GM18526 (cell line): ENCODE measurements around the gene SFRP4.

Source experiments
- POLR2A ChIP-seq: IDR thresholded peaks from 3 replicates; pipeline ENCODE4 v1.6.1; 2011; ENCODE audit not compliant: insufficient read length; ENCODE audit errors: extremely low read depth

Gene SFRP4

GRCh38 chr7:37930226-37930948 is 13.8 kb upstream of the SFRP4 start:
- TF ChIP-seq POLR2A, result no peak

- TF ChIP-seq POLR2A, result no peak
Measured at GRCh38 chr7:37928878-37929277, 12.3 kb upstream of the SFRP4 start.

DNA sequence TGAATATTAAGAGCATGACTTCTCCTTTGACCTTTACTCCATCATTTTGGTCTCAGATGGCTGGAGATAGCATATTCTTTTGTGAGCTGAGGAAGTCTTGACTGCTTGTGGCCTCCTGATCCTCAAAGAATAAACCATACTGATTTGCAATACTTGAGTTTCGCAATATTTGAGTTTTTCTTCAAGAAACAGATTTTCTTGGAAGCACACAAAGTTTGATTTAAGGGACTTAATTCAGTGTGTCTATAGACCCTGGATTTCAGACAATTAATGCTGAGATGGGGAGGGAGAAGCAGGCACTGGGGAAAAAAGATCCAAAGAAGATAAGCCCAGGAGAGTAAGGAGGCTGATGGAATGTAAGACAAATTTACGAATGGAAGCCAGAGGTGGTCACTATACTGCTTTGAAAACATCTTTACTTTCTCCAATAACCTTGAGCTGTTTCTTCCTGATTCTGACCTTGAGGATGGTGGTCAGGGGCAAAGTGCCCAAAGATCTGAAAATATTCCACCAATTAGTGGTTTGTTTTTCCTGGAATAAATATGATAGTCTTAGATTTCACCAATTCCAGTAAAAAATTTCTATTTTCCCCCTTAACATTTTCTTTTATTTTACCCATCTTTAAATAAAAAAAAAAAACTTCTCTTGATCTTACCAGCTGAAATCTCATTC is 11.3 kb upstream of the SFRP4 start:
- TF ChIP-seq POLR2A, result no peak

- TF ChIP-seq POLR2A, result no peak
Measured at GRCh38 chr7:37925620-37926019, 9.0 kb upstream of the SFRP4 start.

DNA sequence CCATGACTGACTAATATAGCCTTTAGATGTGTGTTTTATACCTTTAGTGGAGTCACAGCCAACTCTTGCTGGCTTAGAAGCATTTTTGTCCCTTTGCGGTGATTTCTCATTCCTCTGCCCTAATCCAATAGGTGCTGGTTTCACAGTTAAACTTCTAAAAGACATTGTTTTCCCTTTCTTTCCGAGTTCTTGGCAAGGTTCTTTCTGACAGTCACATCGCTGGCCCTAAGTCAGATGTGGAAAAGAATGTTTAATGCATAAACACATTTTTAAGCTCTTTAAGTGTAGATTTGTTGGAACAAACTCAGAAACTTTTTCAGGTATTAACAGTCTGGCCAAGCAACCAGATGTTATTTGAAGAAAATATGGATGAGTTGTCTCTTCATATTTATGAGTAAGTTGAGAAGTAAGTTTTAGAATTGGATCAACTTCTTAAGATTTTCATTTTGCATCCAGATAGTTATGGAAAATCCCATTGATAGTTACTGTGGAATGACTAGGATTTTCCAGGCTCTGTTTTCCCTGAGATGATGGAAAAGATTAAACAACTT is 7.9 kb upstream of the SFRP4 start:
- no peak for TF ChIP-seq POLR2A

DNA sequence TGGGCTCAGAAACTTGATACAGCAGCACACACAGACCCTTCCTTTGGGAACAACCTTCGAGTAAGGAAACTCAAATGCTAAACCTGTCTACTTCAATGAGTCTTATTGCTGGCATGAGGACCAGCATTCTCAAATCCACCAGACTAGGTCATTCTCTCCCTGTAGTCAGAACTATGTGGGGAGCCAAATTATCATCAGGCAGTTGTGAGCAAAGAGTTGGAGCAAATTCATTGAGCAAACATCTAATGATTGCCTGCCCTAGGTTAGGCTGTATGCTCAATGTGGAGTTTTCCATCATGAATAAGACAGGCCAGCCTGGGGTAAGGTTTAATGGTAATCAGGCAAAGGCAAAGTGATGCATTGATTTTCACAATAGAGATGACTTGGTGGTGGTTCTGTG is 7.4 kb upstream of the SFRP4 start:
- TF ChIP-seq POLR2A, result no peak

DNA sequence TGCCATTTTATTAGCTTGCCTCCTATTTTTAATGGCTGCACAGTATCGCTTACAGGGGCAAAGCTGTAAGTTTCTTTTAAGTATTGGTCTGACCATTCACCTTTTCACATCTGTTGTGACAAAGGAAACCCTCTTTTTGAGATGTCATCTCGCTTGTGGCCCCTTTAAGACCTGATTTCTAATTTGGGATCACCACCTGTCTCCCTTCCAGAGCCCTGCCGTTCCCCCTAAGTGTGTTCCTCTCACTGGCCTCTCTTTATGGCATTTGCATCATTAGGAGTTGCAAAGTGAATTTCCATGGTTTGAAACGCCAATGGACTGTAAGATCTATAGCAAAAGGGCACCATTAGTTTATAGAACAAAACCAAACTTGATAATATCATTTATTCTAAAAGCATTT is 5.3 kb upstream of the SFRP4 start:
- TF ChIP-seq POLR2A, result no peak

DNA sequence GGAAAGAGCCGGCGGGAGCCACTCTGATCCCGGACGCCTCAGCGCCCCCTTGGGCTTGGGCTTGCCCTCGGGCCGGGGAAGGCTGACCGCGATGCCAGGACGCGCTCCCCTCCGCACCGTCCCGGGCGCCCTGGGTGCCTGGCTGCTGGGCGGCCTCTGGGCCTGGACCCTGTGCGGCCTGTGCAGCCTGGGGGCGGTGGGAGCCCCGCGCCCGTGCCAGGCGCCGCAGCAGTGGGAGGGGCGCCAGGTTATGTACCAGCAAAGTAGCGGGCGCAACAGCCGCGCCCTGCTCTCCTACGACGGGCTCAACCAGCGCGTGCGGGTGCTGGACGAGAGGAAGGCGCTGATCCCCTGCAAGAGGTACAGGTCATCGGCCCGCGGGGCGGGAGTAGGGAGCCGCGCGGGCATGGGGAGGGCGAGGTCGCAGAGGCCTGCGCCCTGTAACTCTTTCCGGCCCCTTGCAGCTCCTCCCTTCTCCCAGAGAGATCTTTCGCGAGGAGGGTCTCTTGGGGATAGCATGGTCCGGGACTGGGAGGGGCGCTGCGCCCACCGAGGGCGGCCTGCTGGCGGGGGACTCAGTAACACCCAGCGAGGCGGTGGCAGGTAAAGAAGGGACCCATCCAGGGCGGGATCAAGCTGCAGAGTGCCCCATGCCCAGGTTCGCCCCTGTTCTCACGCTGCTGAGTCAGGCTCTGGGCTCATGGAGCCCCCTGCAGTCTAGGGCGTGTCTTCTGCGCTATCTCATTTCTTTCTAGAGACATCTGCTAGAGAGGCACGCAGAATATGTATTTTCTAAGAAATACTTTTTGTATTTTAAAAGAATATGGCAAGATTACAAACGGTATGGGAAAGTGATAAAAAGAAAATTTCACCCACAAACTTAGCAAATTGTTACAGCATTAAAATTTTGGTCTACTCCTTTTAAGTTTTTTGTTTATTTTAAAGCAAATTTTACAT is 4.5 kb upstream of the SFRP4 start:
- TF ChIP-seq POLR2A, result peak; percentile 9

DNA sequence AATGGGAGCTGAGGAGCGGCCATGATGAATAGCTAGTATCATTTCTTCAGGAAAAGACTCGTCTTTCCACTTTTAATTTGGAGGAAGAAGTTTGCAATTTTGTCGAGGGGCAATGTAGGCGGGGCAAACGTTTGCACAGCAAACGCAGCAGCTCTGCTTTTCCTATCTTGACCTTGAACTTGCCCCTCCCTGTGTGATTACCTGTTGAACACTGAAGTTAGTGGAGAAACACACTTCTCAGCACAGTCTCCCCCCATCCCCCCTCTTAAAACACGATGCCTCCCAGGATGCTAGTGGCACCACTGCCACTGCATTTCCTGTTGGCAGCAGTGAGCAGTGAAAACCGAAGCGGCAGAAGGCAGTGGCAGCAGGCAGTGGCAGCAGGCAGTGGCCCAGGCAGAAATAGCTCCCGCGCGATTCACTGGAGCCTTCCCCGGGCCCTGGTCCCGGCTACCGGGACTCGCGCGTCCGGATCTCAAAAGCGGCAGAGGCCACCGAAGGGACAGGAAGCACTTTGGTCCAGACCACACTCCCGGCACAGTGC is 3.8 kb upstream of the SFRP4 start, which contains the start of gene EPDR1:
Gene EPDR1, plus strand, starts transcription at position 336 of the 544 bp plus-strand sequence. CDS start 300 bp downstream, outside the sequence.
- TF ChIP-seq POLR2A, result peak; percentile 68

DNA sequence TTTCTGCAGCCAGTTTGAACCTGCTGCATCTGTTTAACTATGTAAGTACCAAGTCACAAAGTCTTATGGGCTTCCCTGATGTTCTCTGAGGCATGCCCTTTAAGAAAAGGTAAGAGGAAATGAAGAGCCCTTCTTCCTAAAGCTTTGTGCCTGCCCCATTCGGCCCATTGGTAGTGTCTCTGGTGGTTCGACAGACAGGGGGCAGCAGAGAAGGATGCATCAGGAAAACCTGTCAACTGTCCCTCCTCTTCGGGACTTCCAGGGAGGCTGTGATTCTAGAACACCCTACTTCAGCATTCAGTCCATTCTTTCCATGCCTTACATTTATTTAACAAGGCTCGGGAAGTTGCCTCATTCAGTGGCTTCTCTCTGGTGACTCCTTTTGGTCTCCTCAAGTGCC is 1.9 kb upstream of the SFRP4 start:
- TF ChIP-seq POLR2A, result no peak

DNA sequence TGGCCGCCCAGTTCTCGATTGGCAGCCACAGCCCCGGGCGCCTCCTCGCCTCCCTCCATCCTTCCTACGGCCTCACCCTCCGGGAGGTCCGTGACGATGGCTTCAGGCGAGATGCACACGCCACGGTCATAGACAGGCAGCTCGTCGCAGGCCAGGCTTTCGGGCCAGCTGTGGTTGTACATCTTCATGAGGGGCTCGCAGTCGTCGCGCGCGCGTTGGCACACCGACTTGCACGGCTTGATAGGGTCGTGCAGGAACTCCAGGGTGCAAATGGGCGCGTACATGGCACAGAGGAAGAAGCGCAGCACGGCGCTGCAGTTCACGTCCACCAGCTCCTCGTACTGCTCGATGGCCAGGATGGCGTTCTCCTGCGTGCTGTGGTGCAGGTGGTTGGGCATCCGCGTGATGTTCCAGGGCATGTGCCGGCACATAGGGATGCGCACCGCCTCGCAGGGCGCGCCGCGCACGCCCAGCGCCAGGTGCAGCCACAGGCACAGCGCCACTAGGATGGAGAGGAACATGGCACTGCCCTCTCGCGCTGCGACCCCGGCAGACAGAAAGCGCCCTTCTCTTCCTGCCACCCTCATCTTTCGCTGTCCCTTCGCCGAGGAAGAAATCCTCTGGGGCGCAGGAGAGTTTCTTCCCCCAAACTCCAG is 472 bp downstream of the SFRP4 start:
- TF ChIP-seq POLR2A, result no peak

DNA sequence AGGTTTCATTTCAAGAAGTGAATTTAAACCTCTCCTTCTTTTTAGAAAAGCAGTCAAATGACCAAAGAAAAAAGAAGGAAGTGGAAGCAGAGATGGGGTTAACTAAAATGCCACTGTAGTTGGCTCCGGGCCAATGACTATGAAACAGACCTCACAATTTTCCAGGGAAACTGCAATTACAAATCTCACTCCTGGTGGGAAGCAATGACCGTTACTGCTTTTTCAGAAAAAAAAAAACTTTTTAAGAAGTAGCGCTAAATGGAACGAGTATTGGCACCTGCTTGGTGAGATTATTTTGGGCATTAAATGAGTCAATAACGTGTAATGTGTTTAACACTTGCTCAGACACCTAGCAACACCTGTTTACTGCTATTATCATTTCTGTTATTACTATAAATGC is 1.2 kb downstream of the SFRP4 start:
- no peak for TF ChIP-seq POLR2A

- TF ChIP-seq POLR2A, result no peak
Measured at GRCh38 chr7:37912756-37913155, 3.9 kb downstream of the SFRP4 start.

GRCh38 chr7:37908221-37908788 is 8.3 kb downstream of the SFRP4 start:
- no peak for TF ChIP-seq POLR2A

- no peak for TF ChIP-seq POLR2A
Measured at GRCh38 chr7:37901890-37902524, 14.6 kb downstream of the SFRP4 start.
